ENCODE measurements around the gene RGS16. TPM values are rescaled to one million over a fixed set of nuclear protein-coding genes. Genes with fewer than 3 reads are reported as not detected.

Gene RGS16
- total RNA-seq, 1 donor from 2014 or later = 0.98 TPM

DNA sequence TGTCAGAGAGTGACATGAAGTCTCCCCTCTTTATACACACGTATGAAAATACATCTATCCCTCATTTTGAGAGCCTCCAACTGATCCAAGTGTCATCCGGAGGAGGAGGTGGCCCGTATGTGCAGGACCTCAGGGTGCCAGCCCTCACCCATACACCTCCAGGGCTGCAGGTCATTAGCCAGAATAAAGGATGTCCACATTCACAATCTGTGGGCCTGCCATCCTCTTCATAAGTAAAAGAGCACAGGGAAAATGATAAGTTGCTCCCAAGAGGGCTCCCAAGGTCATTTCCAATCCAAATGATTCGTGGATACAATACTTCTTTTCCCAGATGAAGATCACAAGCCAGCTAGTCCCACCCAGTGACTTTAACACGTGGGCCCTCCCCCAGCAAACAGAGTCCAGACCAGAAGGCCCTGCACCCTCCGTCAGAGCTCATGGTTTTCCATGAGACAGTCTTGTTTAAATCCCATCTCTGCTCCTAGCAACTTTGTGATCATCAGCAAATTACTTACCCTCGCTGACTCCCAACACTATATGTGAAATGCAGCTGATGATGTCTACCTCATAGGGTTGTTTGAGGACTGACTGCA is 43.7 kb downstream of the RGS16 start:
- Mint-ChIP-seq H3K36me3 (ENCODE audit: insufficient read depth) (no peaks in the 10 kb centered on the region), H3K27ac (no peak overlapping the region), H3K4me1 (ENCODE audit: low read depth) (no peaks in the 10 kb centered on the region), H3K9me3 (ENCODE audit: low read depth) (peaks cover 3% of the 10 kb centered on the region), H3K4me3 (ENCODE audit: low read depth) (no peak overlapping the region), H3K27me3 (peaks cover 8% of the 10 kb centered on the region)
- no peak for DNase-seq (ENCODE audit: low spot score, unreplicated experiment)
- TF ChIP-seq, protein P1, sequence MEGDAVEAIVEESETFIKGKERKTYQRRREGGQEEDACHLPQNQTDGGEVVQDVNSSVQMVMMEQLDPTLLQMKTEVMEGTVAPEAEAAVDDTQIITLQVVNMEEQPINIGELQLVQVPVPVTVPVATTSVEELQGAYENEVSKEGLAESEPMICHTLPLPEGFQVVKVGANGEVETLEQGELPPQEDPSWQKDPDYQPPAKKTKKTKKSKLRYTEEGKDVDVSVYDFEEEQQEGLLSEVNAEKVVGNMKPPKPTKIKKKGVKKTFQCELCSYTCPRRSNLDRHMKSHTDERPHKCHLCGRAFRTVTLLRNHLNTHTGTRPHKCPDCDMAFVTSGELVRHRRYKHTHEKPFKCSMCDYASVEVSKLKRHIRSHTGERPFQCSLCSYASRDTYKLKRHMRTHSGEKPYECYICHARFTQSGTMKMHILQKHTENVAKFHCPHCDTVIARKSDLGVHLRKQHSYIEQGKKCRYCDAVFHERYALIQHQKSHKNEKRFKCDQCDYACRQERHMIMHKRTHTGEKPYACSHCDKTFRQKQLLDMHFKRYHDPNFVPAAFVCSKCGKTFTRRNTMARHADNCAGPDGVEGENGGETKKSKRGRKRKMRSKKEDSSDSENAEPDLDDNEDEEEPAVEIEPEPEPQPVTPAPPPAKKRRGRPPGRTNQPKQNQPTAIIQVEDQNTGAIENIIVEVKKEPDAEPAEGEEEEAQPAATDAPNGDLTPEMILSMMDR (IDR thresholded peaks at IDR 0.05; ENCODE audit: unreplicated experiment) = no peak

DNA sequence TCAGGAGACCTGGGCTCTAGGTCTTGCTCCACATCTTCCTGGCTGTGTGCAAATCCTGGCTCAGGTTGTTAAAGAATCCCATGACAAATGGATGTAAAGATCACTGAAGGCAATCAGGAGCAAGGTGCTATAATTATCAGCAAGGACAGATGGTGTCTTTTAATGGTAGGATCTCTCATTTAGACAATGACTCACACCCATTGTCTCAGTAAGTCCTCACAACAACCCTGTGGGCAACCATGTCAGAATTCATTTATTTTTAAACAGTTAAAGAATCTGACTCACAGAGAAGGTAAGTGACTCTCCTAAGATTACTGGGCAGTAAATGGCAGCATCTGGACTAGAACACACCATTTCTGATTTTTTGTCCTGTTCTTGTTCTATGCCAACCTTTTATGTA is 47.9 kb downstream of the RGS16 start:
- H3K4me3 Mint-ChIP-seq (ENCODE audit: low read depth) = no peak overlapping the region
- no peak overlapping the region for H3K27ac Mint-ChIP-seq
- H3K9me3 Mint-ChIP-seq (ENCODE audit: low read depth) = no peaks in the 10 kb centered on the region
- no peaks in the 10 kb centered on the region for H3K4me1 Mint-ChIP-seq (ENCODE audit: low read depth)
- TF ChIP-seq, protein P1 (IDR thresholded peaks at IDR 0.05; ENCODE audit: unreplicated experiment) = no peak
- no peaks in the 10 kb centered on the region for H3K36me3 Mint-ChIP-seq (ENCODE audit: insufficient read depth)
- H3K27me3 Mint-ChIP-seq = peaks cover 5% of the 10 kb centered on the region
- DNase-seq (ENCODE audit: low spot score, unreplicated experiment) = no peak

DNA sequence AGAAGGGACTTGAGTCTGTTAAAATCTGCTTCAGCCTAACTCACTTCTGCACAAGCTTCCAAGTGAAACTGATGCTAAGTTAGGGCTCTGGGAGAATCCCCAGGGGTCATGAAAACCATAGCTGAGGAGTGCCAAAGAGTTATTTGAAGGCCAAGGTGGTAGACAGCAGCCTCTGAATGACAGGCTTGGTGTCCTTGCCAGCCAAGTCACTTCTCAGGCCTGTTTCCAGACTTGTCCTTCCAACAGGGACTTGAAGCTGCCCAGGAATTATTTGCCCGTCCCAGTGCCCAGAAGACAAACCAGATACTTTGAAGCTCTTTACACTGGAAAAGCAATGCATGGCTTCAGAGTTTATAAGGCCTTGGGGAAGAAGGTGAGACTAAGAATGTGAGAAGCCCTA is 48.7 kb downstream of the RGS16 start:
- Mint-ChIP-seq H3K9me3 (ENCODE audit: low read depth) (no peaks in the 10 kb centered on the region), H3K36me3 (ENCODE audit: insufficient read depth) (no peaks in the 10 kb centered on the region), H3K27me3 (peaks cover 5% of the 10 kb centered on the region), H3K4me1 (ENCODE audit: low read depth) (no peaks in the 10 kb centered on the region), H3K4me3 (ENCODE audit: low read depth) (no peak overlapping the region), H3K27ac (no peak overlapping the region)
- no peak for DNase-seq (ENCODE audit: low spot score, unreplicated experiment)
- TF ChIP-seq, protein P1 (IDR thresholded peaks at IDR 0.05; ENCODE audit: unreplicated experiment) = no peak

DNA sequence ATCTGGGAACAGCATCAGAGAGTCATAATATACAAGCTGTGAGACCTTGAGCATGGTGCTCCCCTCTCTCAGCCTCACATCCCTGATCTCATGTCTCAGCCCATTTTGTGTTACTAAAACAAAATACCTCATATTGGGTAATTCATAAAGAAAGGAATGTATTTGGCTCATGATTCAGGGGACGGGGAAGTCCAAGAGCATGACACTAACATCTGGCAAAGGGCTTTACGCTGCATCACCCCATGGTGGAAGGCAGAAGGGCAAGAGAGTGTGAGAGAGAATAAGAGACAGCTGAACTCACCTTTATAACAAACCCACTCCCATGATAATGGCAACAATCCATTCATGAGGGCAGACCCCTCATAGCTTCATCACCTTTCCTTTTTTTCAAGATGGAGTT is 51.7 kb downstream of the RGS16 start:
- H3K4me1 Mint-ChIP-seq (ENCODE audit: low read depth) = no peaks in the 10 kb centered on the region
- no peaks in the 10 kb centered on the region for H3K36me3 Mint-ChIP-seq (ENCODE audit: insufficient read depth)
- H3K27ac Mint-ChIP-seq = no peak overlapping the region
- H3K27me3 Mint-ChIP-seq = no peaks in the 10 kb centered on the region
- no peaks in the 10 kb centered on the region for H3K9me3 Mint-ChIP-seq (ENCODE audit: low read depth)
- DNase-seq (ENCODE audit: low spot score, unreplicated experiment) = no peak
- no peak overlapping the region for H3K4me3 Mint-ChIP-seq (ENCODE audit: low read depth)
- TF ChIP-seq, protein P1 (IDR thresholded peaks at IDR 0.05; ENCODE audit: unreplicated experiment) = no peak

DNA sequence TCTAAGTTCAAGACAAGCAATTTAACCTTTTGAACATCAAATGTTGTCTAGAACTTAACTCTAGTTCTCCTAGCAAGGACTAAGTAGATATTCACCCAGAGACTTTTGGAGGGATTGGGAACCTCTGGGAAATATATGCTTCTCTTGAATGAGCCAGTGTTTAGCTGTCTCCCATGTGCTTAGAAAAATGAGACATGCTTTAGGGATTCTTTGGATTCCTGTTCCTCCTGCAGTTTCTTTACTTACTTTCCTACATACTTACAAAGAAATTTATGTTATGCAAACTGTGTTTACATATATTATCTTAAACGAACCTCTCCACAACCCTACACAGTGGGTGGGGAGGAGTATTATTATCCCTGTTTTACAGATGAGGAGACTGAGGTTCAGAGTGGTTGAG is 54.4 kb downstream of the RGS16 start:
- Mint-ChIP-seq H3K27me3 (peaks cover 3% of the 10 kb centered on the region), H3K36me3 (ENCODE audit: insufficient read depth) (no peaks in the 10 kb centered on the region), H3K9me3 (ENCODE audit: low read depth) (no peaks in the 10 kb centered on the region), H3K27ac (no peak overlapping the region), H3K4me3 (ENCODE audit: low read depth) (no peak overlapping the region), H3K4me1 (ENCODE audit: low read depth) (no peaks in the 10 kb centered on the region)
- TF ChIP-seq, protein P1 (IDR thresholded peaks at IDR 0.05; ENCODE audit: unreplicated experiment) = no peak
- no peak for DNase-seq (ENCODE audit: low spot score, unreplicated experiment)
